MM.1S (cell line): Measurements from ENCODE around the gene CHKB.

Experiments
- DNase-seq: peaks from one replicate; pipeline ENCODE4 v3.0.0-alpha.2; 2015
- H2AFZ ChIP-seq: fragments of 300-600 bp; sonication (generic); 2 replicates; pipeline ENCODE4 v1.6.0; 2016; ENCODE audit warnings: antibody characterized with exemption, low read length
- H3F3A ChIP-seq: fragments of 300-600 bp; sonication (generic); 2 replicates; pipeline ENCODE4 v1.6.1; 2016; ENCODE audit warnings: mild to moderate bottlenecking, antibody characterized with exemption, low read length, moderate library complexity, mixed read lengths; ENCODE audit not compliant: insufficient read depth
- H3K27ac ChIP-seq: fragments of 300-600 bp; sonication (generic); 2 replicates; pipeline ENCODE4 v1.5.1; 2016; ENCODE audit warnings: mild to moderate bottlenecking, low read length
- H3K27me3 ChIP-seq: fragments of 300-600 bp; sonication (generic); replicated peaks from 2 replicates; pipeline ENCODE4 v1.6.0; 2016; ENCODE audit warnings: low read length; ENCODE audit not compliant: insufficient read depth
- H3K36me3 ChIP-seq: fragments of 300-600 bp; sonication (generic); replicated peaks from 2 replicates; pipeline ENCODE4 v1.6.1; 2016; ENCODE audit warnings: mild to moderate bottlenecking, low read length, mixed read lengths; ENCODE audit not compliant: insufficient read depth
- H3K4me1 ChIP-seq: fragments of 300-600 bp; sonication (generic); 2 replicates; pipeline ENCODE4 v1.6.1; 2016; ENCODE audit warnings: low read length, mixed read lengths
- H3K4me2 ChIP-seq: fragments of 300-600 bp; sonication (generic); 2 replicates; pipeline ENCODE4 v1.6.0; 2016; ENCODE audit warnings: low read depth, low read length
- H3K4me3 ChIP-seq: fragments of 300-600 bp; sonication (generic); 2 replicates; pipeline ENCODE4 v1.5.1; 2016; ENCODE audit warnings: low read length, mixed read lengths
- H3K79me2 ChIP-seq: fragments of 300-600 bp; sonication (generic); 2 replicates; pipeline ENCODE4 v1.6.1; 2016; ENCODE audit warnings: mixed run types, low read length, mixed read lengths
- H3K9ac ChIP-seq: fragments of 300-600 bp; sonication (generic); 2 replicates; pipeline ENCODE4 v1.6.1; 2016; ENCODE audit warnings: low read length, mixed read lengths
- H3K9me2 ChIP-seq: fragments of 300-600 bp; sonication (generic); replicated peaks from 2 replicates; pipeline ENCODE4 v1.6.1; 2016; ENCODE audit warnings: mild to moderate bottlenecking, low read length, mixed read lengths; ENCODE audit not compliant: insufficient read depth
- H3K9me3 ChIP-seq: fragments of 300-600 bp; sonication (generic); replicated peaks from 2 replicates; pipeline ENCODE4 v1.6.1; 2016; ENCODE audit warnings: mild to moderate bottlenecking, low read length, mixed read lengths; ENCODE audit not compliant: insufficient read depth
- H4K20me1 ChIP-seq: fragments of 300-600 bp; sonication (generic); 2 replicates; pipeline ENCODE4 v1.6.1; 2016; ENCODE audit warnings: mild to moderate bottlenecking, low read length, moderate library complexity, mixed read lengths; ENCODE audit not compliant: insufficient read depth
- CTCF ChIP-seq: fragments of 300-600 bp; sonication (generic); IDR thresholded peaks from 2 replicates; pipeline ENCODE4 v1.5.1; 2016; ENCODE audit warnings: antibody characterized with exemption, low read length, mixed read lengths
- EZH2 ChIP-seq: fragments of 300-600 bp; sonication (generic); optimal IDR thresholded peaks from 2 replicates; pipeline ENCODE3; 2017; ENCODE audit warnings: low read depth, mild to moderate bottlenecking, antibody characterized with exemption, low read length, mixed read lengths
- EZH2phosphoT487 ChIP-seq: fragments of 300-600 bp; sonication (generic); IDR thresholded peaks from 2 replicates; pipeline ENCODE4 v1.6.1; 2018; ENCODE audit warnings: antibody characterized with exemption, low read length

Gene CHKB

GRCh38 chr22:50577697-50577986, 5.0 kb downstream of the CHKB start:
- H3K4me1 ChIP-seq, result 0 out of 2 replicates have a peak, but pooled peaks cover 4% of the 10 kb centered on the region
- no peaks in the 10 kb centered on the region for H4K20me1 ChIP-seq
- DNase-seq, result no peak
- H3K27me3 ChIP-seq, result no peaks in the 10 kb centered on the region
- no peaks in the 10 kb centered on the region for H3K9me3 ChIP-seq
- H3K4me2 ChIP-seq, result no peak overlapping the region
- no peak overlapping the region for H2AFZ ChIP-seq
- no peak overlapping the region for H3K9ac ChIP-seq
- no peak overlapping the region for H3K4me3 ChIP-seq
- no peaks in the 10 kb centered on the region for H3K36me3 ChIP-seq
- H3K9me2 ChIP-seq, result no peaks in the 10 kb centered on the region
- H3K79me2 ChIP-seq, result peaks cover 11% of the 10 kb centered on the region
- no peak for TF ChIP-seq CTCF
- TF ChIP-seq EZH2, result no peak
- no peak for TF ChIP-seq EZH2phosphoT487
- no peak overlapping the region for H3K27ac ChIP-seq
- H3F3A ChIP-seq, result no peaks in the 10 kb centered on the region

GRCh38 chr22:50576806-50577696, 5.6 kb downstream of the CHKB start:
- Histone ChIP-seq H3K36me3 (no peaks in the 10 kb centered on the region), H3K4me2 (no peak overlapping the region)
- TF ChIP-seq EZH2 (no peak), EZH2phosphoT487 (no peak), CTCF (no peak)

GRCh38 chr22:50576070-50576469, 6.6 kb downstream of the CHKB start:
- Histone ChIP-seq H3K36me3 (no peaks in the 10 kb centered on the region), H3K79me2 (peaks cover under 1% of the 10 kb centered on the region), H3K9me3 (no peaks in the 10 kb centered on the region), H2AFZ (no peak overlapping the region), H4K20me1 (no peaks in the 10 kb centered on the region), H3K27me3 (no peaks in the 10 kb centered on the region), H3K9ac (no peak overlapping the region), H3F3A (no peaks in the 10 kb centered on the region), H3K9me2 (no peaks in the 10 kb centered on the region), H3K4me1 (no peaks in the 10 kb centered on the region), H3K4me3 (no peak overlapping the region), H3K4me2 (no peak overlapping the region), H3K27ac (no peak overlapping the region)
- TF ChIP-seq CTCF, result no peak
- no peak for TF ChIP-seq EZH2phosphoT487
- no peak for TF ChIP-seq EZH2
- no peak for DNase-seq

More at GRCh38 chr22:50576806-50577696, 5.6 kb downstream of the CHKB start:
- Histone ChIP-seq H2AFZ (no peak overlapping the region), H3K27me3 (no peaks in the 10 kb centered on the region), H3K9me2 (no peaks in the 10 kb centered on the region), H3K79me2 (peaks cover 10% of the 10 kb centered on the region), H4K20me1 (no peaks in the 10 kb centered on the region), H3K27ac (no peak overlapping the region), H3K4me3 (no peak overlapping the region), H3F3A (no peaks in the 10 kb centered on the region), H3K9me3 (no peaks in the 10 kb centered on the region), H3K4me1 (0 out of 2 replicates have a peak, but pooled peaks cover 4% of the 10 kb centered on the region), H3K9ac (no peak overlapping the region)
- DNase-seq, result no peak
